ENCODE results near the gene PCSK5.

- TF ChIP-seq EZH2 (IDR thresholded peaks at IDR 0.05; ENCODE audit: borderline replicate concordance, insufficient read depth, low read depth, low read length, poor library complexity, severe bottlenecking): no peak
- TF ChIP-seq, protein P1, sequence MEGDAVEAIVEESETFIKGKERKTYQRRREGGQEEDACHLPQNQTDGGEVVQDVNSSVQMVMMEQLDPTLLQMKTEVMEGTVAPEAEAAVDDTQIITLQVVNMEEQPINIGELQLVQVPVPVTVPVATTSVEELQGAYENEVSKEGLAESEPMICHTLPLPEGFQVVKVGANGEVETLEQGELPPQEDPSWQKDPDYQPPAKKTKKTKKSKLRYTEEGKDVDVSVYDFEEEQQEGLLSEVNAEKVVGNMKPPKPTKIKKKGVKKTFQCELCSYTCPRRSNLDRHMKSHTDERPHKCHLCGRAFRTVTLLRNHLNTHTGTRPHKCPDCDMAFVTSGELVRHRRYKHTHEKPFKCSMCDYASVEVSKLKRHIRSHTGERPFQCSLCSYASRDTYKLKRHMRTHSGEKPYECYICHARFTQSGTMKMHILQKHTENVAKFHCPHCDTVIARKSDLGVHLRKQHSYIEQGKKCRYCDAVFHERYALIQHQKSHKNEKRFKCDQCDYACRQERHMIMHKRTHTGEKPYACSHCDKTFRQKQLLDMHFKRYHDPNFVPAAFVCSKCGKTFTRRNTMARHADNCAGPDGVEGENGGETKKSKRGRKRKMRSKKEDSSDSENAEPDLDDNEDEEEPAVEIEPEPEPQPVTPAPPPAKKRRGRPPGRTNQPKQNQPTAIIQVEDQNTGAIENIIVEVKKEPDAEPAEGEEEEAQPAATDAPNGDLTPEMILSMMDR (IDR thresholded peaks at IDR 0.05): no peak
Measured at GRCh38 chr9:75921391-75922127, 31.1 kb downstream of the PCSK5 start.
